Vagina (tissue), 2 donors: ENCODE data around the gene ALKBH3.

ENCODE experiments used
- CTCF ChIP-seq, 3 experiments: fragments of 450-650 bp in 2 of 3; fragments of 200-600 bp in 1 of 3; sonication (generic) in 1 of 3; IDR thresholded peaks; one replicate each; pipeline ENCODE4 v1.5.1; 2017 to 2019; ENCODE audit warnings: antibody characterized with exemption in 3 of 3, mild to moderate bottlenecking in 2 of 3, moderate library complexity in 2 of 3
- POLR2A ChIP-seq, 2 donors: fragments of 450-650 bp; IDR thresholded peaks; one replicate each; pipeline ENCODE4 v1.6.1; 2017; ENCODE audit warnings: antibody characterized with exemption in 2 of 2, mild to moderate bottlenecking in 2 of 2, moderate library complexity in 2 of 2

- TF ChIP-seq CTCF (IDR thresholded peaks at IDR 0.05) (no peak), POLR2A (IDR thresholded peaks at IDR 0.05) (no peak)
These were observed 53.2 kb downstream of the ALKBH3 start for GRCh38 chr11:43933608-43934551.
